Parathyroid adenoma (tissue), 2 donors: Measurements from ENCODE around the gene FASTK.

Experiments
- H2AFZ ChIP-seq: fragments of 300-600 bp; sonication (generic); one replicate; pipeline ENCODE4 v1.7.0; 2017; ENCODE audit warnings: antibody characterized with exemption, mild to moderate bottlenecking
- H3K27ac ChIP-seq: fragments of 300-600 bp; sonication (generic); one replicate; pipeline ENCODE4 v1.7.0; 2017
- H3K27me3 ChIP-seq: fragments of 300-600 bp; sonication (generic); one replicate; pipeline ENCODE4 v1.7.0; 2017; ENCODE audit warnings: low read length; ENCODE audit not compliant: control insufficient read depth, insufficient read depth
- H3K36me3 ChIP-seq: fragments of 300-600 bp; sonication (generic); one replicate; pipeline ENCODE4 v1.7.0; 2017; ENCODE audit warnings: low read length; ENCODE audit not compliant: control insufficient read depth, insufficient read depth
- H3K4me1 ChIP-seq: fragments of 300-600 bp; sonication (generic); one replicate; pipeline ENCODE4 v1.7.0; 2017; ENCODE audit warnings: control low read depth
- H3K4me2 ChIP-seq: fragments of 300-600 bp; sonication (generic); one replicate; pipeline ENCODE4 v1.7.0; 2017; ENCODE audit warnings: low read length
- H3K4me3 ChIP-seq: fragments of 300-600 bp; sonication (generic); one replicate; pipeline ENCODE4 v1.7.0; 2017; ENCODE audit warnings: low read depth, low read length
- H3K79me2 ChIP-seq: fragments of 300-600 bp; sonication (generic); one replicate; pipeline ENCODE4 v1.7.0; 2017; ENCODE audit warnings: control low read depth
- H3K9ac ChIP-seq: fragments of 300-600 bp; sonication (generic); one replicate; pipeline ENCODE4 v1.7.0; 2017; ENCODE audit warnings: mild to moderate bottlenecking
- H3K9me3 ChIP-seq: fragments of 300-600 bp; sonication (generic); one replicate; pipeline ENCODE4 v1.7.0; 2017; ENCODE audit warnings: low read length; ENCODE audit not compliant: control insufficient read depth
- CTCF ChIP-seq: fragments of 300-600 bp; sonication (generic); IDR thresholded peaks from one replicate; pipeline ENCODE4 v1.7.0; 2017; ENCODE audit warnings: antibody characterized with exemption, mild to moderate bottlenecking
- donor health status: primary hyperparathyroidism.

The FASTK gene

GRCh38 chr7:151038951-151039849 lies 41.4 kb downstream of the FASTK start:
- Histone ChIP-seq H3K36me3 (no peaks in the 10 kb centered on the region), H2AFZ (no peak overlapping the region), H3K27me3 (no peaks in the 10 kb centered on the region), H3K4me3 (no peak overlapping the region), H3K27ac (no peak overlapping the region), H3K4me1 (no peaks in the 10 kb centered on the region), H3K4me2 (no peak overlapping the region), H3K9me3 (no peaks in the 10 kb centered on the region), H3K79me2 (peaks cover 3% of the 10 kb centered on the region), H3K9ac (no peak overlapping the region)
- no peak for TF ChIP-seq CTCF

GRCh38 chr7:151035902-151036301 lies 44.7 kb downstream of the FASTK start:
- Histone ChIP-seq H3K79me2 (peaks cover 14% of the 10 kb centered on the region), H3K27me3 (no peaks in the 10 kb centered on the region), H3K36me3 (no peaks in the 10 kb centered on the region), H2AFZ (no peak overlapping the region), H3K9me3 (no peaks in the 10 kb centered on the region), H3K27ac (no peak overlapping the region), H3K4me2 (no peak overlapping the region), H3K4me3 (no peak overlapping the region), H3K9ac (no peak overlapping the region), H3K4me1 (no peaks in the 10 kb centered on the region)
- no peak for TF ChIP-seq CTCF

- H3K4me2 ChIP-seq = no peak overlapping the region
- no peak overlapping the region for H3K9ac ChIP-seq
- no peaks in the 10 kb centered on the region for H3K27me3 ChIP-seq
- no peaks in the 10 kb centered on the region for H3K9me3 ChIP-seq
- no peak overlapping the region for H2AFZ ChIP-seq
- H3K79me2 ChIP-seq = peaks cover 19% of the 10 kb centered on the region
- no peaks in the 10 kb centered on the region for H3K36me3 ChIP-seq
- no peak overlapping the region for H3K4me3 ChIP-seq
- no peak overlapping the region for H3K27ac ChIP-seq
- TF ChIP-seq CTCF = no peak
- H3K4me1 ChIP-seq = no peaks in the 10 kb centered on the region
These were observed 45.4 kb downstream of the FASTK start for GRCh38 chr7:151035026-151035717.

- Histone ChIP-seq H3K9ac (no peak overlapping the region), H3K4me1 (no peaks in the 10 kb centered on the region), H3K4me3 (no peak overlapping the region), H3K27me3 (no peaks in the 10 kb centered on the region), H3K9me3 (no peaks in the 10 kb centered on the region), H3K79me2 (peaks cover 24% of the 10 kb centered on the region), H3K27ac (no peak overlapping the region), H3K4me2 (no peak overlapping the region), H3K36me3 (no peaks in the 10 kb centered on the region), H2AFZ (no peak overlapping the region)
- TF ChIP-seq CTCF = no peak
These were observed 46.1 kb downstream of the FASTK start for GRCh38 chr7:151034312-151035025.
